Measurements from ENCODE around the gene MINDY4.

MINDY4 gene

GRCh38 chr7:30840141-30841024 lies 69.2 kb downstream of the MINDY4 start:
- no peak for DNase-seq

- no peak for DNase-seq
These were observed 70.0 kb downstream of the MINDY4 start for GRCh38 chr7:30841025-30841735.

GRCh38 chr7:30841801-30842541 lies 70.8 kb downstream of the MINDY4 start:
- DNase-seq, result no peak

GRCh38 chr7:30842542-30843451 lies 71.6 kb downstream of the MINDY4 start:
- no peak for DNase-seq

GRCh38 chr7:30843741-30844482 lies 72.7 kb downstream of the MINDY4 start:
- DNase-seq, result no peak

- no peak for DNase-seq
These were observed 73.3 kb downstream of the MINDY4 start for GRCh38 chr7:30844483-30844874.

- DNase-seq, result no peak
These were observed 73.7 kb downstream of the MINDY4 start for GRCh38 chr7:30844916-30845315.

GRCh38 chr7:30845426-30846135 lies 74.4 kb downstream of the MINDY4 start:
- DNase-seq, result no peak

- no peak for DNase-seq
These were observed 75.2 kb downstream of the MINDY4 start for GRCh38 chr7:30846378-30846777.

- DNase-seq, result no peak
These were observed 77.1 kb downstream of the MINDY4 start for GRCh38 chr7:30848121-30848855.

GRCh38 chr7:30849565-30849964 lies 78.3 kb downstream of the MINDY4 start:
- no peak for DNase-seq

- DNase-seq, result no peak
These were observed 79.2 kb downstream of the MINDY4 start for GRCh38 chr7:30850426-30850825.

GRCh38 chr7:30851651-30852307 lies 80.6 kb downstream of the MINDY4 start:
- DNase-seq, result no peak

GRCh38 chr7:30852308-30852684 lies 81.1 kb downstream of the MINDY4 start:
- DNase-seq, result no peak

- DNase-seq, result no peak
These were observed 81.6 kb downstream of the MINDY4 start for GRCh38 chr7:30852744-30853288.

- DNase-seq, result no peak
These were observed 82.4 kb downstream of the MINDY4 start for GRCh38 chr7:30853576-30853975.

- no peak for DNase-seq
These were observed 84.7 kb downstream of the MINDY4 start for GRCh38 chr7:30855936-30856335.

- no peak for DNase-seq
These were observed 87.4 kb downstream of the MINDY4 start for GRCh38 chr7:30858576-30858975.

- DNase-seq, result no peak
These were observed 88.2 kb downstream of the MINDY4 start for GRCh38 chr7:30859202-30859939.
